ENCODE results near the gene PFKFB3. TPM values are rescaled to one million over a fixed set of nuclear protein-coding genes. Genes with fewer than 3 reads are reported as not detected.

Gene PFKFB3
- total RNA-seq, 1 donor from 2014 or later: 84.7 TPM

- intact Hi-C loops (cut with micrococcal nuclease): loop anchor here (1.0 to 10.0 kb wide), 14 partner anchors 13 to 757 kb away; partner anchors contain the start of gene TASOR2
These were observed 1.2 kb upstream of the PFKFB3 start for GRCh38 chr10:6201516-6201975.

GRCh38 chr10:6202098-6202683 lies 541 bp upstream of the PFKFB3 start:
- intact Hi-C loops (cut with micrococcal nuclease): loop anchor here (1.0 to 10.0 kb wide), 15 partner anchors 58 to 757 kb away; partner anchors contain the start of gene TASOR2

- intact Hi-C loops (cut with micrococcal nuclease): loop anchor here (2.0 to 10.0 kb wide), 8 partner anchors 89 to 759 kb away; partner anchors contain the start of gene TASOR2
These were observed 765 bp downstream of the PFKFB3 start for GRCh38 chr10:6203331-6204062.

GRCh38 chr10:6204063-6204340 lies 1.3 kb downstream of the PFKFB3 start:
- intact Hi-C loops (cut with micrococcal nuclease): loop anchor here (5.0 to 10.0 kb wide), 7 partner anchors 88 to 759 kb away; partner anchors contain the start of gene TASOR2

GRCh38 chr10:6204341-6205191 lies 1.8 kb downstream of the PFKFB3 start:
- intact Hi-C loops (cut with micrococcal nuclease): loop anchor here (5.0 to 10.0 kb wide), 7 partner anchors 88 to 760 kb away; partner anchors contain the start of gene TASOR2

GRCh38 chr10:6206486-6206885 lies 3.8 kb downstream of the PFKFB3 start:
- intact Hi-C loops (cut with micrococcal nuclease): loop anchor here (10.0 kb wide), 3 partner anchors 328 to 762 kb away; partner anchors contain the start of gene TASOR2

- intact Hi-C loops (cut with micrococcal nuclease): loop anchor here (1.0 to 10.0 kb wide), 4 partner anchors 63 to 763 kb away; partner anchors contain the start of gene TASOR2
These were observed 4.9 kb downstream of the PFKFB3 start for GRCh38 chr10:6207658-6208057.

- intact Hi-C loops (cut with micrococcal nuclease): loop anchor here (10.0 kb wide), 3 partner anchors 326 to 764 kb away; partner anchors contain the start of gene TASOR2
These were observed 6.1 kb downstream of the PFKFB3 start for GRCh38 chr10:6208799-6209235.

GRCh38 chr10:6211341-6211670 lies 8.6 kb downstream of the PFKFB3 start:
- intact Hi-C loops (cut with micrococcal nuclease): no loop called here

GRCh38 chr10:6211671-6212635 lies 9.2 kb downstream of the PFKFB3 start:
- intact Hi-C loops (cut with micrococcal nuclease): no loop called here

GRCh38 chr10:6212806-6213205 lies 10.1 kb downstream of the PFKFB3 start:
- intact Hi-C loops (cut with micrococcal nuclease): no loop called here

GRCh38 chr10:6213257-6213905 lies 10.6 kb downstream of the PFKFB3 start:
- intact Hi-C loops (cut with micrococcal nuclease): no loop called here

- intact Hi-C loops (cut with micrococcal nuclease): no loop called here
These were observed 11.2 kb downstream of the PFKFB3 start for GRCh38 chr10:6213908-6214307.

- intact Hi-C loops (cut with micrococcal nuclease): no loop called here
These were observed 11.9 kb downstream of the PFKFB3 start for GRCh38 chr10:6214612-6215011.

GRCh38 chr10:6215241-6215640 lies 12.5 kb downstream of the PFKFB3 start:
- intact Hi-C loops (cut with micrococcal nuclease): no loop called here

- intact Hi-C loops (cut with micrococcal nuclease): no loop called here
These were observed 13.2 kb downstream of the PFKFB3 start for GRCh38 chr10:6215683-6216484.

- intact Hi-C loops (cut with micrococcal nuclease): no loop called here
These were observed 14.2 kb downstream of the PFKFB3 start for GRCh38 chr10:6216916-6217315.

GRCh38 chr10:6217611-6218010 lies 14.9 kb downstream of the PFKFB3 start:
- intact Hi-C loops (cut with micrococcal nuclease): no loop called here
